ENCODE results near the gene ESR1.

GRCh38 chr6:152054441-152054840 lies 247.0 kb downstream of the ESR1 start:
- TF ChIP-seq ZNF274 (IDR thresholded peaks at IDR 0.05; ENCODE audit: low read depth, low read length) (no peak), YY1 (IDR thresholded peaks at IDR 0.05; ENCODE audit: insufficient read depth, insufficient read length) (no peak), SUZ12 (IDR thresholded peaks at IDR 0.05; ENCODE audit: extremely low read depth, insufficient read depth, insufficient read length) (no peak)
